GM21786 (cell line): ENCODE data around the gene RPUSD3.
"Not testable (repeated sequence)": the region's sequence is repeated elsewhere in the genome, so short reads cannot be mapped to it uniquely, and the experiment has no call there.

ENCODE experiments used
- ATAC-seq: cut with Tn5 transposase; IDR thresholded peaks from one replicate; pipeline ENCODE4 v1.9.1; 2021; ENCODE audit not compliant: unreplicated experiment

RPUSD3 gene, protein sequence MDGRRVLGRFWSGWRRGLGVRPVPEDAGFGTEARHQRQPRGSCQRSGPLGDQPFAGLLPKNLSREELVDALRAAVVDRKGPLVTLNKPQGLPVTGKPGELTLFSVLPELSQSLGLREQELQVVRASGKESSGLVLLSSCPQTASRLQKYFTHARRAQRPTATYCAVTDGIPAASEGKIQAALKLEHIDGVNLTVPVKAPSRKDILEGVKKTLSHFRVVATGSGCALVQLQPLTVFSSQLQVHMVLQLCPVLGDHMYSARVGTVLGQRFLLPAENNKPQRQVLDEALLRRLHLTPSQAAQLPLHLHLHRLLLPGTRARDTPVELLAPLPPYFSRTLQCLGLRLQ

DNA sequence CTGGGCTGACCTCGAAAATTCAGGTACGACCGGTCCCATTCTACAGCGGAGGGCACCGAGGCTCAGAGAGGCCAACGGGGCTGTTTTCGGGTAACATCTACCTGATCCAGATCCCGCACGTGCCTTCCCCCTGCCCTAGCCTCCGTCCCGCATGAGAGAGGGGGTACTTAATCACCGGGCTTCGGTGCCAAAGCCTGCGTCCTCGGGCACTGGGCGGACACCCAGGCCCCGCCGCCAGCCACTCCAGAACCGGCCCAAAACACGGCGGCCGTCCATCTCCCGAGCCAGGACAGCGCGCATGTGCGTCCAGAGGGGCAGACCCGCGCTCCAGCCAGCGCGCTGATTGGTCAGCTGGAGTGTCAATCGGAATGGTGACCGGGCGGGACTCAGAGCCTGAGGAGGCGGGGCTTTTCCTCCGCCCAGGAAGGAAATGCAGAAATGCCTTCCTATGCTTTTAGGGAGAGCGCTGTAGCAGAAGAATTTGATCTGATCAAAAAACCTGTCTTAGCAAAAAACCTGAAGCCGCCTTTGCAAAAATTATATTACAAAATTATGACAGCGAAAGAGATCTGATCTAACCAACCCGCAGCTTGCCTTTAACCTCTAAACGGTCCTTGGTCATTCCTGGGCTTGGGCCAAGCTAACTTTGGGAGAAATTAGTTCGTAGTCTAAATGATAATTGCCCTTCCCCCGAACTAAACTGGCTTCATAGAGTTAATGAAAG is at the start of gene RPUSD3:
Gene RPUSD3 (minus strand): TSS at position 294 of the 724 bp plus-strand sequence. CDS start 18 bp downstream, at position 276.
- ATAC-seq: peak; percentile 99

DNA sequence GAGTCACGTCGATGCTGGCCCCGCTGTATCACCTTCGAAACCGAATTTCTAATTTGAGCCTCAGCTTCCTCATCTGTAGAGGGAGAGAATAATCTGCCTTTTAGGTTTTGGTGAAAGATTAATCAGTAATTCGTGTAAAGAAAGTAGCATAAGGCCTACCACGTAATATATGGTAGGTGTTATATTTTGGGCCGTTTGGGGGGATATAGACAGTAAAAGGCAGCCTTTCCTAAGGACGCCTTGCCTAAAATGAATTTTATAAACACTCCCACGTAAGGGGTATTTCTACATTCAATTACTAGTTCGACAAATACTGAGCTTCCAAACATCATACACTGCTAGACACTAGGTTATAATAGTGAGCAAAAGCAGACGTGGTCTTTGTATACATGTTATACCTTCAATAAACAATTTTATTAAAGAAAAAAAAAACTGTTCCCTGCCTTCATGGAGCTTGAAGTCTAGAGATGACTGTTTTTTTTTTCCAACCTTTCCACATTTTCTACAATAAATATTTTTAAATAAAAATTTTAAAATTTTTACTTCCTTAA is 47.3 kb upstream of the RPUSD3 start:
- no peak for ATAC-seq

DNA sequence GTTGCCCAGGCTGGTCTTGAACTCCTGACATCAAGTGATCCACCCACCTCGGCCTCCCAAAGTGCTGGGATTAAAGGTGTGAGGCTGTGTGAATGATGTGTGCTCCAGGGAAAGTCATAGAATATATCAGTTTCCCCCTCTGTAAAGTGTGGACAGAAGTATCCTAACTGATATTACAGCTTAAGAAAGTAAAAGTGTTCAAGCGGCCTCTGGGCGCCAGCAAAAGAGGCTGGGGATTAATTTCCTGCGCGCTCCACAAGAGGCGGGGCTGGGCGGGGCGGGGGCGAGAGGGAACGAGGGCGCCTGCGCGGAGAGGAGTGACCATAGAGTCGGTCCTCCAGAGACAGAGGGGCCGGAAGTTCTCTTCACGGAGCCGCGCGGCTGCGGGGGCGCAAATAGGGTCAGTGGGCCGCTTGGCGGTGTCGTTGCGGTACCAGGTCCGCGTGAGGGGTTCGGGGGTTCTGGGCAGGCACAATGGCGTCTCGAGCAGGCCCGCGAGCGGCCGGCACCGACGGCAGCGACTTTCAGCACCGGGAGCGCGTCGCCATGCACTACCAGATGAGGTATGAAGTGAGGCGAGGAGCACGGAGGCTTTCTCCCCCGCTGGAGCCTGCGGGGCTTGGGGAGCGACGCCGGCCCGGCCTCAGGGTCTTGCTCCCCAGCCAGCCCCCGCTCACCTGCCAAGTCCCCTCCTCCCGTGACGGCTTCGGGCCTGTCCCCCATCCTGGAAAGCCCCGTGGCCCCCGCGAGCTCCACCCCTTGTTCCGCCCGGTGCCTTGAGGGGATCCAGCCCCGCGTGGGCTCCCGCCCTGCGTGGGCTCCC is 46.7 kb upstream of the RPUSD3 start, which contains the start of gene JAGN1:
Gene JAGN1 (plus strand): TSS at position 362 of the 823 bp plus-strand sequence. CDS start 113 bp downstream, at position 475.
- ATAC-seq: peak; percentile 73

DNA sequence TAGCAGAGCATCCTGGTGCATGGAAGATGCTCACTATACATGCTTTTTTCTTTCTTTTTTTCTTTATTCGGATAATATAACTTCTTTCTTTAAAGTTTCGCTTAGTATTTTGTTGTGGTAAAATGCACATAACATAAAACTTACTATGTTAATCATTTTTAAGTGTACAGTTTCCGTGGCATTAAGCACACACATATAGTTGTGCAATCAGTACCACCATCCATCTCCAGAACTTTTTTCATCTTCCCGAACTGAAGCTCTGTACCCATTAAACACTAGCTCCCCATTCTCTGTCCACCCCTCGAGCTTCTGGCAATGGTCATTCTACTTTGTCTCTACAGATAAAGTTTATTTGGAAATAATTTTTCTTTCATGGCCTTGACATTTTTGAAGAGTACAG is 45.6 kb upstream of the RPUSD3 start:
- no peak for ATAC-seq

DNA sequence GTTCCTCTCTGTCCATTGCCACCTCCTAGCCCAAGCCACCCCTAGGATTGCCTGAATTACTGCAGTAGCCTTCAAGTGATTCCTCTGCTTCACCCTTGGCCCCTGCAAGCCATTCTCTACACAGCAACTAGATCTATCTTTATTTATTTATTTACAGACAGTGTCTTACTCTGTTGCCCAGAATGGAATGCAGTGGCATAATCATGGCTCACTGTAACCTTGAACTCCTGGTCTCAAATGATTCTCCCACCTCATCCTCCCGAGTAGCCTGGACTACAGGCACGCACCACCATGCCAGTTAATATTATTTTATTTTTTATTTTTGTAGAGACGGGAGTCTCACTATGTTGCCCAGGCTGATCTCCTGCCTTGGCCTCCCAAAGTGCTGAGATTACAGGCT is 44.7 kb upstream of the RPUSD3 start:
- ATAC-seq: no peak

DNA sequence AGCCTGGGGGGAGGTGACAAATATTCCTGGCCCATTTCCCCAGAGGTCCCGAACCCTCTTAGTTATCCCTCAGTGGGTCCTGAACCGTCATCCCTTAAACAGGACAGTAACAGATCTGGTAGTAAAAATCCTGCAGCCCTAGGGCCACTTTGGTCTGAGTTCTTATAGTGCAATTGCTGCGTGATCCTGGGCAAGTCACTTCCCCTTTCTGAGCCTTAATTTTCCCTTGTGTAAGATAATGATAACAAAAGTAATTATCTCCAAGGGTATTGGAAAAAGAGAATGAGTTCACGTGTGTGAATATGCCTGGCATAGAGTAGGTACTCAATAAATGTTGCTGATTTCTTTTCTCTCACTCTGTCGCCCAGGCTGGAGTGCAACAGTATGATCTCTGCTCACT is 43.7 kb upstream of the RPUSD3 start:
- ATAC-seq: no peak

DNA sequence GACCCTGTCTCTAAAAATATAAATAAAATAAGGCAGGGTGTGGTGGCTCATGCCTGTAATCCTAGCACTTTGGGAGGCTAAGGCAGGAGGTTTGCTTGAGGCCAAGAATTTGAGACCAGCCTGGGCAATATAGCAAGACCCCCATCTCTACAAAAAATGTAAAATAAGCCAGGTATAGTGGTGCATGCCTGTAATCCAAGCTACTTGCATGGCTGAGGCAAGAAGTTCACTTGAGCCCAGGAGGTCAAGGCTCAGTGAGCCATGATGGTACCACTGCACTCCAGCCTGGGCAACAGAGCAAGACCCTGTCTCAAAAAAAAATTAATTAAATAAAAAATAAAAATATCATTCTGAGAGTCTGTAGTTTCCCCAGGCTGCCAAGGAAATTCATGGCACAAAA is 42.5 kb upstream of the RPUSD3 start:
- ATAC-seq: no peak

DNA sequence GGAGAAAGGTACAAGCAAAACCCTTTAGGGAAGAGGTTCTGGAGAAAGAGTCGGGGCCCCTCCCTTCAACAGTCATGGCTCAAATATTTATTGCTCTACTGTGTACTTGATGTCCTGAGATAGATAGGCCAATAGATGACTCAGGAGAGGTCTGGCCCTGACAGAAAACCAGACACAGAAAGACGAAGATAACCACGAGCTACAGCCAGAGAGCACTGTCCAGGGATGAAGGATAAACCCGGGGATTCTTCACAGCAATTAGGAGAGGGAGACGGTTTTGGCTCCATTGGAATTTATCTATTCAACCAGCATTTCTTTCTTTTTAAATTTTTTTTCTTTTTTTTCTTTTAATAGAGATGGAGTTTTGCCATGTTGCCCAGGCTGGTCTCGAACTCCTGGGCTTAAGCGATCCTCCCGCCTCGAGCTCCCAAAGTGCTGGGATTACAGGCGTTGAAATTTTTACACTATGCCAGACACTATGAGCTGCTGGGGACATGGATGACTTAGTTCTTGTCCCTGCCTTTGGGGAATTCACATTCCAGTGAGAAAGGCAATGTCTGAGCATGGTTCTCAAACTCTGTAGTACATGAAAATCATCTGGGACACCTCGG is 40.9 kb upstream of the RPUSD3 start:
- ATAC-seq: no peak

DNA sequence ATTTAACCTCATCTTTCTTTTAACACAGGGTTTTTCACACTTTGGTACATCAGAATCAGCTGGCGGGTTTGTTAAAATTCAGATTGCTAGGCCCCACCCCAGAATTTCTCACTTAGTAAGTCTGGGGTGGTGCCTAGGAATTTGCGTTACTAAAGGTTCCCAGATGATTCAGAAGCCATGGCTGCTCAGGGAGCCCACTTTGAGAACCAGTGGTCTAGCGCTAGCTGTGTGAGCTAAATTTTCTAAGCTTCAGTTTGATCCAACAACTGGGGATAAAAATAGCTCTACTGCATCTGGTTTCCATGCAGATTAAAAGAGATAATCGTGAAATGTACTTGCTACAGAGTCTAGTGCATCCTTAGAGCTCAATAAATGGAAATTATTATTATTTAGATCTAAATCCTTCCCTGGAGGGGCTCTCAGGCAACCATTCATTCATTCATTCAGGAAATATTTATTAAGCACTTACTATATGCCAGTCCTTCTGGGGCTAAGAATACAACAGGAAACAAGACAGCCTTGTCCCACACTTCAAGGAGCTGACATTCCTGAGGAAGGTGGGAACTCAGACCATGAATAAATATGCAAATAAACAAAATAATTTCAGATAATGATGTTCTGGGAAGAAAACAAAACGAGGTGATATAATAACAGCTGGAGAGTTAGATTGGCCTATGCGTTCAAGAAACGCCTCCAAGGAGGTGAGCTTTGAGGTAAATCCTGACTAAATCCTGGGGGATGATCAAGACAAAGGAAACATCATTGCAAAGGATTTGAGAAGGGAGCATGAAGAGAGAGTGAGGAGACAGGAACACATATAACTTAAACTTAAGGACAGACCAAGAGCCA is 40.1 kb upstream of the RPUSD3 start:
- no peak for ATAC-seq

DNA sequence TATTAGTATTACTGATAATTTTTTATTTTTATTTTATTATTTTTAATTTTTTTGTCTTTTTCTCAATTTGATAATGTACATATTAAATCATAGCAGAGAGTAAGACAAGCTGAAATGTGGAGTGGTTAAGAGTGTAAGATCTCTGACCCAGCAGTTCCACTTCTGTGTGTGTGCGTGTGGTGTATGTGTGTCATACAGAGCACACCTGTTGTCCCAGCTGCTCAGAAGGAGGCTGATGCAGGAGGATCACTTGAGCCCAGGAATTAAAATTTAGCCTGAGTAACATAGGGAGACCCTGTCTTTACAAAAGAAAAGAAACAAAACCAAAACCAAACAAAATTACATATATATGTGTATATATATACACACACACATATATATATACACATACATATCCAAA is 37.6 kb upstream of the RPUSD3 start:
- ATAC-seq: no peak

DNA sequence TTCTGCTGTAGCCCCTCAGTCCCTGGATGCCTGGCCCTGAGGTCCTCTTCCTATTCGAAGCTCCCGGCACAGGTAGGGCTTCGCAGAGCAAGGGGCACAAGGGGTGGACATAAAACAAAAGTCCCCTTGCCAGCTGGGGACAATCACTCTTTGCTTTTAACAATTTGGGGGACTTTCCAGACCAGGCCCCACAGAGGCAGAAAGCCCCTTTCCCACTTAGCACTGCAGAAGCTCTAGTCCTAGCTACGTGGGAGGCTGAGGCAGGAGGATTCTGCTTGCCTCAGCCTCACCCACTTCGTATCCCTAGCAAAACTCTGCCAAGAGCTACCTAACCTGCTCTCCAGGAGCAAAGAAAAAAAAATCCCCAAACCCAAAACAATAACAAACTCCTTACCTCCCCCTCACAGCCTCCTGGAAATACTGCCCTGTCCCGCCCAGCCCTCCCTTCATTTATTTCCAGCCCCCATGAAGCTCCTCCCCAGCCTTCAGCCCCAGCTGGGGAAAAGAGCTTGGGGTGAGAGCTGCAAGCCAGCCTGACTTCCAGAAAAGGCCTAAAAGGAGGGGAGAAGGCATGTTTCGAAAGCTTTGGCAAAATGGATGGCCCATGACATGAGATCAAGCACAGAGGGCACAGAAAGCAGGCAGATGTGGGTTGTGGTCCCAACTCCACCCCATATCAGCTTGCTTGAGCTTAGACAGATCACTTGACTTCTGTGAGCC is 36.2 kb upstream of the RPUSD3 start, which contains the start of gene CIDEC:
Gene CIDEC (minus strand): TSS at position 424 of the 720 bp plus-strand sequence. CDS start 1,767 bp downstream, outside the sequence.
- ATAC-seq: no peak

DNA sequence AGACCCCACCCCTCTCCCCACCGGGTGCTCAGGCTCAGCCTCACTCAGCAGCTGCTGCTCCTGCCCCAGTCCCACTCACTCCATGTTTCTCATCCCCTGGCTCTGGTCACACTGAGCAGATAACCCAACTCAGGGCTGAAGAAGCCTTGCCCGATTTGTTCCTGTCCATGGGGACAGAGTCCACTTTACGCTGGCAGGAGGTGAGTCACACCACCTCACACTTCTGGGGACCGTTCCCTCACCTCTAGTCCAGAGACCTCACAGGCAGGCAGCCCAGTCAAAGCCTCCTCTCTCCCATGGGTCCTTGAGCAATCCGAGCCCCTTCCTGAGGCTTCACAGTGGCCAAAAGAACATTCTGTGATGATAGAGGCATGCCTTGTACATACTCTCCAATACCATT is 34.9 kb upstream of the RPUSD3 start:
- ATAC-seq: no peak

DNA sequence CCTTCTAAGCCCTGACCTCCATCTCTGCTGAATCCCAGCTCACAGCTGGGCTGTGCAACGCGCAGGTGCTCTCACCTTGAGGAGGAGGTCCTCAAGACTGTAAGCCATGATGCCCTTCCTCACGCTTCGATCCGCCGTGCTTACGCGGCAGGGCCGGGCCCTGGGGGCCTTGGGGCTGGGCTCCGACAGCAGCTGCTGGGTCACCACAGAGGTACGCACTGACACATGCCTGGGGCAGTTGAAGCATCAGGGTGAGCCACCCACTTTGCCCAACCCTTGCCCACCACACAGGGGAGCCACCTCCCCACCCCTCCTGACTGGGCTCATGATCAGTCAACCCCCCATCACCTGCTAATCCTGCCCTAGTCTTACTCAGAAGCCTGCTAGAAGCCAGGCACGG is 33.2 kb upstream of the RPUSD3 start:
- no peak for ATAC-seq

DNA sequence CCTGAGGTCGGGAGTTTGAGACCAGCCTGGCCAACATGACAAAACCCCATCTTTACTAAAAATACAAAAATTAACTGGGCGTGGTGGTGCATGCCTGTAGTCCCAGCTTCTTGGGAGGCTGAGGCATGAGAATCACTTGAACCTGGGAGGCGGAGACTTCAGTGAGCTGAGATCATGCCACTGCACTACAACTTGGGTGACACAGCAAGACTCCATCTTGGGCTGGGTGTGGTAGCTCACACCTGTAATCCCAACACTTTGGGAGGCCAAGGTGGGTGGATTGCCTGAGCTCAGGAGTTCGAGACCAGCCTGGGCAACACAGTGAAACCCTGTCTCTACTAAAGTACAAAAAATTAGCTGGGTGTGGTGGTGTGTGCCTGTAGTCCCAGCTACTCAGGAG is 32.4 kb upstream of the RPUSD3 start:
- not testable (repeated sequence) for ATAC-seq

DNA sequence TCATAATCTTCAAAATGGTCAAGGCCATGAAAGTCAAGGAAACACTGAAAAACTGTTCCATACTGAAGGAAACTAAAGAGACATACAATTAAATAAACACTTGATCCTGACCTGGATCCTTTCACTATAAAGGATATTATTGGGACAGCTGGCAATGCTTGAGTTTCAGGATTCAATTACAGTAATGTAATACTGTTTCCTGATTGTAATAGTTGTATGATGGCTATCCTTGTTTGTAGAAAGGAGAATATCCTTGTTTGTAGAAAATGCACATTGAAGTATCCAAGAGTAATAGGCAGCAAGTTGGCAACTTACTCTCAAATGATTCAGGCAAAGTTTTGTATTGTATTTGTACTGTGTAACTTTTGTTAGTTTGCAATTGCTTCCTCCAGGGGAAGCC is 31.6 kb upstream of the RPUSD3 start:
- no peak for ATAC-seq

DNA sequence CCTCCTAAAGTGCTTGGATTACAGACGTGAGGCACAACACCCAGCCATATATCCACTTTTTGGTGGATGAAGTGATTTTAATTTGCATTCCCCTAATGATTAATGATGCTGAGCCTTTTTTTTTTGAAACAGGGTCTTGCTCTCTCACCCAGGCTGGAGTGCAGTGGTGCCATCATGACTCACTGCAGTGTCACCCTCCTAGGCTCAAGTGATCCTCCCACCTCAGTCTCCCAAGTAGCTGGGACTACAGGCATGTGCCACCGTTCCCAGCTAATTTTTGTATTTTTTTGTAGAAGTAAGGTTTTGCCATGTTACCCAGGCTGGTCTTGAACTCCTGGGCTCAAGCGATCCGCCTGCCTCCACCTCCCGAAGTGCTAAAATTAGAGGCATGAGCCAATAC is 28.3 kb upstream of the RPUSD3 start:
- ATAC-seq: not testable (repeated sequence)

DNA sequence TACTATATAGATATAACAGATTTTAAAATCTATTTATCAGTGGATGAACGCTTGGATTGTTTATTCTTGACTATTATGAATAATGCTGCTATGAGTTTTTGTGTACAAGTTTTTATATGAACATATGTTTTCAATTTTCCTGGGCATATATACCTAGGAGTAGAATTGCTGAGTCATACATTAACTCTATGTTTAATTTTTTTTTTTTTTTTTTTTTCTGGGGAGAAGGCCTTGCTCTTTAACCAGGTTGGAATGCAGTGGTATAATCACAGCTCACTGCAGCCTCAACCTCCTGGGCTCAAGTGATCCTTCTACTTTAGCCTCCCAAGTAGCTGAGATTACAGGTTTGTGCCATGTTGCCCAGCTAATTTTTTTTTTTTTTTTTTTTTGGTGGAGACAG is 27.2 kb upstream of the RPUSD3 start:
- no peak for ATAC-seq

DNA sequence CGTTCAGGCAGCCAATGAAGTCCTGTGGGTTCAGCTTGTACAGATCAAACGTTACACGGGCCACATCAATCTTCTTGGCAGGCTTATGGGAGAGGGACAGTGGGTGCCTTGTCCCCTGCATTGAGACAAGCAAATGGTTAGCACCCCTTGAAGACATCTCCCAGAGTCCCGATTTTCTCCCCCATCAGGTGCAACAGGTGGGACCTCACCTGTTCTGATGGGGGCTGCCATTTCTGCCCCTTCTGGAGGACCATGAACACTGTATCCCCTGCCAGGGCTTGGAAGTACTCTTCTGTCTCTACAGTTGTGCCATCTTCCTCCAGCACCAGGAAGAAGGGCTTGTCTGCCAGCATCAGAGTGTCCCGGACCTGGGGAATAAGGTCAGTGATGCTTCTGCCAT is 26.1 kb upstream of the RPUSD3 start:
- no peak for ATAC-seq

DNA sequence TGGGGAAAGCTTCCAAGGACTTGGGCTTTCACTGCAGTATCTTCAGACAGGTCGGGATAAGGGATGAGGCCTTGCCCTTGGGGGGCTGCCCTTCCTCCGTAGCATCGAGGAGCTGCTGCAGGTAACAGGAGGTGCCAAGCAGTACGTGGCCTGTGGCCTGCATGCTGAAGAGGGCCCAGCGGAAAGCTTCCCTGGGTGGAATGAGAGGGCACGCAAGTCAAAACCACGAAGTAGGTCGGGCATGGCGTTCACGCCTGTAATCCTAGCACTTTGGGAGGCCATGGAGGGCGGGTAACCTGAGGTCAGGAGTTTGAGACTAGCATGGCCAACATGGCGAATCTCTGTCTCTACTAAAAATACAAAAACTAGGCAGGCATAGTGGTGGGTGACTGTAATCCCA is 23.3 kb upstream of the RPUSD3 start:
- ATAC-seq: no peak
